ENCODE measurements around the gene ZNF185.

ZNF185 gene

GRCh38 chrX:152926279-152926678 lies 28.4 kb downstream of the ZNF185 start (continued):
- TF ChIP-seq PRDM10 (tag by site-specific recombination; IDR thresholded peaks at IDR 0.05) (peak; percentile 23), PBX3 (CRISPR knock-in tag; IDR thresholded peaks at IDR 0.05) (no peak), CTCF (tag by site-specific recombination; IDR thresholded peaks at IDR 0.05) (peak; percentile 30; the same call in 1 of the 2 replicates), ZXDB (tag by site-specific recombination; IDR thresholded peaks at IDR 0.05) (no peak)

GRCh38 chrX:152926923-152927322 lies 29.1 kb downstream of the ZNF185 start:
- Histone ChIP-seq H3K4me3 (ENCODE audit: low read depth, low read length) (no peak overlapping the region), H3K27ac (ENCODE audit: extremely low read depth, low read depth, low read length) (no peak overlapping the region), H3K4me1 (ENCODE audit: control insufficient read depth, insufficient read depth, low read length) (no peaks in the 10 kb centered on the region), H3K36me3 (ENCODE audit: control insufficient read depth in 2 of 2, insufficient read depth in 1 of 2, low read length in 2 of 2) (no peaks in the 10 kb centered on the region), H3K9me3 (ENCODE audit: control insufficient read depth, insufficient read depth, low read depth, low read length) (no peaks in the 10 kb centered on the region)
- ChIA-PET POLR2A (no interaction called here), CTCF (interaction anchor here (0.5 to 3.1 kb wide), 11 partner anchors 9 to 692 kb away, joined by 3 to 26 read pairs (median 5); no protein-coding TSS in a partner anchor)
- no peak for TF ChIP-seq ZNF747 (tag by site-specific recombination; IDR thresholded peaks at IDR 0.05)
- no peak for TF ChIP-seq ZNF140 (tag by site-specific recombination; IDR thresholded peaks at IDR 0.05)
- TF ChIP-seq ZNF513 (tag by site-specific recombination; IDR thresholded peaks at IDR 0.05): no peak
- TF ChIP-seq ZNF692 (tag by site-specific recombination; IDR thresholded peaks at IDR 0.05): peak; percentile 49
- no peak for TF ChIP-seq ZNF350 (tag by site-specific recombination; IDR thresholded peaks at IDR 0.05)
- TF ChIP-seq ZNF24 (tag by site-specific recombination; IDR thresholded peaks at IDR 0.05): 0 out of 2 replicates have a peak, but pooled peaks have one; percentile 18
- no peak for TF ChIP-seq ZNF488 (tag by site-specific recombination; IDR thresholded peaks at IDR 0.05)
- no peak for TF ChIP-seq ZNF398 (tag by site-specific recombination; IDR thresholded peaks at IDR 0.05)
- TF ChIP-seq ZNF654 (tag by site-specific recombination; IDR thresholded peaks at IDR 0.05; ENCODE audit: low read depth): 0 out of 2 replicates have a peak, but pooled peaks have one; percentile 3
- TF ChIP-seq ZNF23 (tag by site-specific recombination; IDR thresholded peaks at IDR 0.05; ENCODE audit: borderline replicate concordance): no peak
- no peak for TF ChIP-seq ZBTB48 (tag by site-specific recombination; IDR thresholded peaks at IDR 0.05)
- no peak for TF ChIP-seq ZNF580 (tag by site-specific recombination; IDR thresholded peaks at IDR 0.05)
- no peak for TF ChIP-seq ZNF791 (tag by site-specific recombination; IDR thresholded peaks at IDR 0.05)
- no peak for TF ChIP-seq ZFP69B (tag by site-specific recombination; IDR thresholded peaks at IDR 0.05)
- 0 out of 2 replicates have a peak, but pooled peaks have one; percentile 10 for TF ChIP-seq ZNF623 (tag by site-specific recombination; IDR thresholded peaks at IDR 0.05)
- peak; percentile 85 for TF ChIP-seq ZBTB20 (tag by site-specific recombination; IDR thresholded peaks at IDR 0.05)
- TF ChIP-seq ZNF221 (tag by site-specific recombination; IDR thresholded peaks at IDR 0.05; ENCODE audit: borderline replicate concordance): no peak
- no peak for TF ChIP-seq ZNF549 (tag by site-specific recombination; IDR thresholded peaks at IDR 0.05)
- TF ChIP-seq ZNF664 (tag by site-specific recombination; IDR thresholded peaks at IDR 0.05): no peak
- peak; percentile 66 for TF ChIP-seq ZNF366 (tag by site-specific recombination; conservative IDR thresholded peaks at IDR 0.05)
